ENCODE data around the gene ESRP2.
A peak's percentile ranks its signal among the peaks of the same experiment; 100 is the strongest.

The ESRP2 gene

DNA sequence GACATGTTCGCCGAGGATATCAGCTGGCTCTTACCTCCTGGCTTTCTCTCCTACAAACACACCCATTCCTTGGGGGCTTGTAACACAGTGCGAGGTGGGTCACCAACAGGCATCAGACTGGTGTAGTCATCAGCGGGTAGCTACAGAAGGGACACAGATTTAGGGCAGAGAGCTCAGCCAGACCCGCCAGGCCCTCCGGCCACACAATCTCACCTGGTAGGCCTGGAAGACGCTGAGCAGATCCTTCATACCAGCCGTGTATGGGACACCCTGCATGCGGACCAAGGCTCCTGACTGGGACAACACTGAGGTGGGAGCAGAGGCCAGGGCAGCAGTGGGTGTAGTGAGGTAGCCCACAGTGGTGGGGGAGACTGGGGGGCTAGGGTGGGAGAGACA lies 5.8 kb downstream of the ESRP2 start:
- DNase-seq (ENCODE audit: extremely low read depth, low read depth) = no peak
- no peak overlapping the region for H3K4me3 ChIP-seq (replicated peaks; ENCODE audit: low read depth, low read length)
- TF ChIP-seq, protein P1, sequence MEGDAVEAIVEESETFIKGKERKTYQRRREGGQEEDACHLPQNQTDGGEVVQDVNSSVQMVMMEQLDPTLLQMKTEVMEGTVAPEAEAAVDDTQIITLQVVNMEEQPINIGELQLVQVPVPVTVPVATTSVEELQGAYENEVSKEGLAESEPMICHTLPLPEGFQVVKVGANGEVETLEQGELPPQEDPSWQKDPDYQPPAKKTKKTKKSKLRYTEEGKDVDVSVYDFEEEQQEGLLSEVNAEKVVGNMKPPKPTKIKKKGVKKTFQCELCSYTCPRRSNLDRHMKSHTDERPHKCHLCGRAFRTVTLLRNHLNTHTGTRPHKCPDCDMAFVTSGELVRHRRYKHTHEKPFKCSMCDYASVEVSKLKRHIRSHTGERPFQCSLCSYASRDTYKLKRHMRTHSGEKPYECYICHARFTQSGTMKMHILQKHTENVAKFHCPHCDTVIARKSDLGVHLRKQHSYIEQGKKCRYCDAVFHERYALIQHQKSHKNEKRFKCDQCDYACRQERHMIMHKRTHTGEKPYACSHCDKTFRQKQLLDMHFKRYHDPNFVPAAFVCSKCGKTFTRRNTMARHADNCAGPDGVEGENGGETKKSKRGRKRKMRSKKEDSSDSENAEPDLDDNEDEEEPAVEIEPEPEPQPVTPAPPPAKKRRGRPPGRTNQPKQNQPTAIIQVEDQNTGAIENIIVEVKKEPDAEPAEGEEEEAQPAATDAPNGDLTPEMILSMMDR (IDR thresholded peaks at IDR 0.05; ENCODE audit: low read depth, low read length, missing control alignments) = no peak

DNA sequence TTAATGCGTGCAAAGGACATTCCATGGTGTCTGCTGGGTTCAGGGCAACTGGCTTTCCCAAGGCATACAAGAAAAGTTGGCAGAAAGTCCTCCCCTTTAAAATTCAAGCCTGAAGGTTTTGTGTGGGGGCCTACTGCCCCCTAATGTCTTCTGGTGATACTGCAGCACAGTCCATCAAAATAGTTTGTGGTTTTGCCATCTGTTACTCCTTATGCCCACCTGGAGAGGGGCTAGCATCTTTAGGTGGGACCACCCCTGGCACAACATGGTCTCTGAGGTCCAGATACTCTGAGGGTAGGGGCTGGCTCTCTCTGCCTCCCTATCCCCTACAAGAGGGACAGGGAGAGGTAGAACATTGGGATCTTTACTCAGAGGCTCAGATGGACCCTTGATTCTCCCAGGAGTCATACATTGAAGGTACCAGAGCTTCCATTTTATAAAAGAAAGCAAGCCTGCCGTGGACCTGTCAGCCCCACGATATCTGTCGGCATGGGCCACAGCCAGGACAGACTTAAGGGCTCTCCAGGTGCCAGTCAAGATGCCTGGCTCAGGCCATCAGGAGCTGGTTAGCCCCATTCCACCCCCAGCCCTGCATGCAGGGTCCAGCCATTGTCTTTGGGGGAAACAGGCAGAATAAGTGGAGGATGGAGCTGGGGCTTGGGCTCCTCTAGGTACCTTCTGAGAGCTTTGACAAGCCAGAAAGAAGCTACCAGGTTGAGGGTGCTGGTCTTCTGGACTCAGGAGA lies 6.3 kb downstream of the ESRP2 start:
- DNase-seq (ENCODE audit: extremely low read depth, low read depth) = peak; percentile 31
- H3K4me3 ChIP-seq (replicated peaks; ENCODE audit: low read depth, low read length) = no peak overlapping the region
- TF ChIP-seq, protein P1 (IDR thresholded peaks at IDR 0.05; ENCODE audit: low read depth, low read length, missing control alignments) = peak; percentile 86

DNA sequence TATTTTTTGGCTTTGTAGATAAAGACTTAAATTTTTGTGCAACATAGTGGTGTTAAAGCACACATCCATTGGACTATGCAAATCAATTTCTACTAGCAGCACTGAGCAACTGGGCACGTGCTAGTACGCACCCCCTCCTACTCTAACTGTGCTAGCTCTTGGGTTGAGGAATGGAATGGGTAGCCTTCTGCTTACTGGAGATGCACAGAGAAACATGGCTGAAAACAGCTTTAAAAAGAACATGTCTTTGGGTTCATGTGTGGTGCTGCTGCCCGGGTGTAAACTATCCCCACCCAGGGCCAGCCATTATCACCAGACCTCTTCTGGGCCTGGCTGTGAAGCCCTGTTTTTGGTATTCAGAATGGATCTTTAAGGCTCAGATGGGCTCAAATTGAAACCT lies 7.3 kb downstream of the ESRP2 start:
- DNase-seq (ENCODE audit: extremely low read depth, low read depth) = no peak
- TF ChIP-seq, protein P1 (IDR thresholded peaks at IDR 0.05; ENCODE audit: low read depth, low read length, missing control alignments) = no peak
- no peak overlapping the region for H3K4me3 ChIP-seq (replicated peaks; ENCODE audit: low read depth, low read length)

DNA sequence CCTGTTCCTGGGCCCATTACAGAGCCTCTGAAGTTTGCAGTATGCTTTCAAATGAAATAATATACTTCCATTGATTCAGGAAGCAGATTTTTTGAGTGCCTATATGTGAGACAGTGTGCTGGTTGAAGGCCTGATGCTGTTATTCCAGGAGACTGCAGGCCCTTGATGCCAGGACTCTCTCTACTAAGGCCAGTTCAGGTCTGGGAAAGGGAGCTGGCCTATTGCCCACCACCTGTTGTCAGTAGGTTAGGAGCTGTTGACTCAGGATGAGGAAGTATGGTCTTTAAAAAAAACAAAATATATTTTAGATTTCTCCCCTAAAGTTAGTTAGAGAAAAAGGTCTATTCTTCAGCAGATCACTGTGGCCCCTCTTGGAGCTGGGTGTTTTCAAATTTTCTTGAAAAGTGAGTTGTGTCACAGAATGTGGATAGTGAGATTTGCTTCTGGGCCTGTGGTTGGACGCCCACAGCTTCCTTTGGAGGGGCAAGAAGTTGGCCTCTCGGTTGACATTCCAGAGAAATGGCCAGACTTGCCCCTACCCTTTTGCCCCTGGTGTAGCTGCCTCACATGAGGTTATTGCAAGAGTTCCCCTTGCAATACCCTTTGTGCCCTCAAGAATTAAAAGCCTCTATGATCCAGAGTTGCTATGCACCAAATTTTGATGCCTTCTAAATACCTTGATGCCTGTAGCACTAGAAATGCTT lies 7.9 kb downstream of the ESRP2 start:
- no peak for DNase-seq (ENCODE audit: extremely low read depth, low read depth)
- no peak overlapping the region for H3K4me3 ChIP-seq (replicated peaks; ENCODE audit: low read depth, low read length)
- TF ChIP-seq, protein P1 (IDR thresholded peaks at IDR 0.05; ENCODE audit: low read depth, low read length, missing control alignments) = no peak

DNA sequence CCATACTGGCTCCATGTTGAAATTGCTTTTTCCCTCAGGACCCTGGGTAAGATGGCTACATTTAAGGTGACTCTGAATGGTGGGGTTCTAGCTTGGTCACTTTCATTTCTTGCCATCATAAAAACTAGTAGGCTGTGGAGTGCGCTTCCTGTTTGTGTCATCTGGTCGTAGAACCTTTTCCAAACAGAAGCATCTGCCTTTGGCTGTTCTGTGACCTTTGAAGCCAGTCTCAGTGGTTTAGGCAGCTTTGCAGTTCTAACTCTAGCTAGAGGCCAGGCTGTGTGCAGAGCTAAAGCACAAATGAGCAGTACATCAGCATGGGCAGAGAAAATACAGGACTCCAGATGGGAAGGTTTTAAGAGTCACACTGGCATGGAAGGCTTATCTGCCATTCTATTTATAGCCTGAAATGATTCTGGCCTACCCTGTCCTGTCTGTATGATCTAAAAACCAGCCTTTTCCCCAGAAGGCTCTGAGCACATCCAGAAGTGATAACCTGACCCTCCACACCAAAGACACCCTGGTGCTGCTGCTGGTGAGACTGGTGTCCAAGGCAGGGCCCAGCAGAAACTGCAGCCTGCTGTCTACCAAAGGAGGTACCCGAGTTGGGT lies 8.6 kb downstream of the ESRP2 start:
- TF ChIP-seq, protein P1 (IDR thresholded peaks at IDR 0.05; ENCODE audit: low read depth, low read length, missing control alignments) = no peak
- no peak for DNase-seq (ENCODE audit: extremely low read depth, low read depth)
- H3K4me3 ChIP-seq (replicated peaks; ENCODE audit: low read depth, low read length) = no peak overlapping the region

DNA sequence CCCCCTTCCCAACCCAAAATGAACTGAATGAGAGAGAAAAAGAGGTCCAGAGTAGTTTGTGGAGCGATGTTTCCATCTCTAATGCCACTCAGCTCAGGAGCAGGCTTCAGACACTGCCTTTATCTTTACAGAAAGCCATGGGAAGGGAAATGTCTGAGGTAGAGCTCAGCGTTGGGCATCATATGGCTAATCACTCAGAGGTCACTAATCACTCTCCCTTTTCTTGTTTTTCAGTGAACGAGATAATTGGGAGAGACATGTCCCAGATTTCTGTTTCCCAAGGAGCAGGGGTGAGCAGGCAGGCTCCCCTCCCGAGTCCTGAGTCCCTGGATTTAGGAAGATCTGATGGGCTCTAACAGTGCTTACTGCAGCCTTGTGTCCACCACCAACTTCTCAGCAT lies 9.8 kb downstream of the ESRP2 start:
- no peak for DNase-seq (ENCODE audit: extremely low read depth, low read depth)
- H3K4me3 ChIP-seq (replicated peaks; ENCODE audit: low read depth, low read length) = no peak overlapping the region
- TF ChIP-seq, protein P1 (IDR thresholded peaks at IDR 0.05; ENCODE audit: low read depth, low read length, missing control alignments) = no peak

Measured in HFF-Myc (cell line).